ENCODE measurements around the gene ACADS. TPM values are rescaled to one million over a fixed set of nuclear protein-coding genes. Genes with fewer than 3 reads are reported as not detected.

ACADS gene
- total RNA-seq, 1 experiment from 2014 or later, result 11.0 TPM

- Mint-ChIP-seq H3K27ac (no peak overlapping the region), H3K36me3 (peaks cover 1% of the 10 kb centered on the region), H3K4me3 (no peak overlapping the region), H3K9me3 (peaks cover 1% of the 10 kb centered on the region; the same call in 1 of the 2 replicates), H3K4me1 (no peaks in the 10 kb centered on the region), H3K27me3 (ENCODE audit: low read depth) (no peaks in the 10 kb centered on the region)
- POLR2A ChIA-PET, result no interaction called here
- DNase-seq (ENCODE audit: low spot score) (no peak), ATAC-seq (no peak)
- CTCF ChIA-PET, result interaction anchor here (0.6 to 2.9 kb wide), 7 partner anchors 11 to 266 kb away, joined by 3 to 32 read pairs (median 3); no protein-coding TSS in a partner anchor
- no peak for TF ChIP-seq E2F5 (CRISPR knock-in tag; IDR thresholded peaks at IDR 0.05)
- TF ChIP-seq MXD4 (CRISPR knock-in tag; IDR thresholded peaks at IDR 0.05; ENCODE audit: borderline replicate concordance), result no peak
- no peak for TF ChIP-seq EMX1 (CRISPR knock-in tag; IDR thresholded peaks at IDR 0.05)
- TF ChIP-seq JUN (CRISPR knock-in tag; IDR thresholded peaks at IDR 0.05), result no peak
- no peak for TF ChIP-seq ETV6 (CRISPR knock-in tag; IDR thresholded peaks at IDR 0.05)
- no peak for TF ChIP-seq ZNF416 (CRISPR knock-in tag; IDR thresholded peaks at IDR 0.05)
- no peak for TF ChIP-seq ELF4 (CRISPR knock-in tag; IDR thresholded peaks at IDR 0.05; ENCODE audit: low read depth)
- TF ChIP-seq, protein P1, sequence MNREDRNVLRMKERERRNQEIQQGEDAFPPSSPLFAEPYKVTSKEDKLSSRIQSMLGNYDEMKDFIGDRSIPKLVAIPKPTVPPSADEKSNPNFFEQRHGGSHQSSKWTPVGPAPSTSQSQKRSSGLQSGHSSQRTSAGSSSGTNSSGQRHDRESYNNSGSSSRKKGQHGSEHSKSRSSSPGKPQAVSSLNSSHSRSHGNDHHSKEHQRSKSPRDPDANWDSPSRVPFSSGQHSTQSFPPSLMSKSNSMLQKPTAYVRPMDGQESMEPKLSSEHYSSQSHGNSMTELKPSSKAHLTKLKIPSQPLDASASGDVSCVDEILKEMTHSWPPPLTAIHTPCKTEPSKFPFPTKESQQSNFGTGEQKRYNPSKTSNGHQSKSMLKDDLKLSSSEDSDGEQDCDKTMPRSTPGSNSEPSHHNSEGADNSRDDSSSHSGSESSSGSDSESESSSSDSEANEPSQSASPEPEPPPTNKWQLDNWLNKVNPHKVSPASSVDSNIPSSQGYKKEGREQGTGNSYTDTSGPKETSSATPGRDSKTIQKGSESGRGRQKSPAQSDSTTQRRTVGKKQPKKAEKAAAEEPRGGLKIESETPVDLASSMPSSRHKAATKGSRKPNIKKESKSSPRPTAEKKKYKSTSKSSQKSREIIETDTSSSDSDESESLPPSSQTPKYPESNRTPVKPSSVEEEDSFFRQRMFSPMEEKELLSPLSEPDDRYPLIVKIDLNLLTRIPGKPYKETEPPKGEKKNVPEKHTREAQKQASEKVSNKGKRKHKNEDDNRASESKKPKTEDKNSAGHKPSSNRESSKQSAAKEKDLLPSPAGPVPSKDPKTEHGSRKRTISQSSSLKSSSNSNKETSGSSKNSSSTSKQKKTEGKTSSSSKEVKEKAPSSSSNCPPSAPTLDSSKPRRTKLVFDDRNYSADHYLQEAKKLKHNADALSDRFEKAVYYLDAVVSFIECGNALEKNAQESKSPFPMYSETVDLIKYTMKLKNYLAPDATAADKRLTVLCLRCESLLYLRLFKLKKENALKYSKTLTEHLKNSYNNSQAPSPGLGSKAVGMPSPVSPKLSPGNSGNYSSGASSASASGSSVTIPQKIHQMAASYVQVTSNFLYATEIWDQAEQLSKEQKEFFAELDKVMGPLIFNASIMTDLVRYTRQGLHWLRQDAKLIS (CRISPR knock-in tag; IDR thresholded peaks at IDR 0.05; ENCODE audit: borderline replicate concordance), result no peak
- TF ChIP-seq RORB (CRISPR knock-in tag; IDR thresholded peaks at IDR 0.05), result no peak
- TF ChIP-seq, protein P2, sequence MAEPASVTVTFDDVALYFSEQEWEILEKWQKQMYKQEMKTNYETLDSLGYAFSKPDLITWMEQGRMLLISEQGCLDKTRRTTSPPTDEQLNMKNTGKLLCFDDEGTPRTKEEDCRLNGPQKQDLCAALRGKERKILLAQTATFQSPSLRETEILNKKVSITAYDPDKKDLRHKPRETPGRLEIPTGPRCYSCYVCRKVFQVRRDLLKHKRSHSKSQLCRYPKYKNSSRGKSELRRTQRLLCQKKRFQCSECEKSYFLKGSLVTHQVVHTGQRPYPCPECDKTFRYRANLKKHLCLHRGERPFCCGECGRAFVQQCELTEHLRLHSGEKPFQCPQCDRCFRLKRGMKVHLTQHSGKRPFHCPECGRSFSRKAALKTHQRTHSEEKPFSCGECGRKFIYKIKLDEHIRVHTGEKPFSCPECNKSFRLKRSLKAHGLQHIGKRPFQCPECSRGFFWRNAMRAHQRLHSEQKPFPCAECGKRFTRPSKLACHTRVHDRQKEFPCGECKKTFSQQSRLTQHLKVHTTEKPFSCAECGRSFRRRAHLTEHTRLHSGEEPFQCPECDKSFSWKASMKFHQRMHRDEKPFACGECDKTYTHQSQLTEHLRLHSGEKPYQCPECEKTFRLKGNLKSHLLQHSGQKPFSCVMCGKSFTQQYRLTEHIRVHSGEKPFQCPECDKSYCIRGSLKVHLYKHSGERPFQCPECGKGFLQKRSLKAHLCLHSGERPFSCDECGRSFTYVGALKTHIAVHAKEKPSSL (CRISPR knock-in tag; conservative IDR thresholded peaks at IDR 0.05), result no peak
- TF ChIP-seq FOXK1 (CRISPR knock-in tag; IDR thresholded peaks at IDR 0.05), result no peak
- TF ChIP-seq, protein P3, sequence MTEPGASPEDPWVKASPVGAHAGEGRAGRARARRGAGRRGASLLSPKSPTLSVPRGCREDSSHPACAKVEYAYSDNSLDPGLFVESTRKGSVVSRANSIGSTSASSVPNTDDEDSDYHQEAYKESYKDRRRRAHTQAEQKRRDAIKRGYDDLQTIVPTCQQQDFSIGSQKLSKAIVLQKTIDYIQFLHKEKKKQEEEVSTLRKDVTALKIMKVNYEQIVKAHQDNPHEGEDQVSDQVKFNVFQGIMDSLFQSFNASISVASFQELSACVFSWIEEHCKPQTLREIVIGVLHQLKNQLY (CRISPR knock-in tag; IDR thresholded peaks at IDR 0.05), result no peak
- no peak for TF ChIP-seq ZNF423 (CRISPR knock-in tag; IDR thresholded peaks at IDR 0.05)
- TF ChIP-seq, protein P4, sequence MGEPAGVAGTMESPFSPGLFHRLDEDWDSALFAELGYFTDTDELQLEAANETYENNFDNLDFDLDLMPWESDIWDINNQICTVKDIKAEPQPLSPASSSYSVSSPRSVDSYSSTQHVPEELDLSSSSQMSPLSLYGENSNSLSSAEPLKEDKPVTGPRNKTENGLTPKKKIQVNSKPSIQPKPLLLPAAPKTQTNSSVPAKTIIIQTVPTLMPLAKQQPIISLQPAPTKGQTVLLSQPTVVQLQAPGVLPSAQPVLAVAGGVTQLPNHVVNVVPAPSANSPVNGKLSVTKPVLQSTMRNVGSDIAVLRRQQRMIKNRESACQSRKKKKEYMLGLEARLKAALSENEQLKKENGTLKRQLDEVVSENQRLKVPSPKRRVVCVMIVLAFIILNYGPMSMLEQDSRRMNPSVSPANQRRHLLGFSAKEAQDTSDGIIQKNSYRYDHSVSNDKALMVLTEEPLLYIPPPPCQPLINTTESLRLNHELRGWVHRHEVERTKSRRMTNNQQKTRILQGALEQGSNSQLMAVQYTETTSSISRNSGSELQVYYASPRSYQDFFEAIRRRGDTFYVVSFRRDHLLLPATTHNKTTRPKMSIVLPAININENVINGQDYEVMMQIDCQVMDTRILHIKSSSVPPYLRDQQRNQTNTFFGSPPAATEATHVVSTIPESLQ (CRISPR knock-in tag; IDR thresholded peaks at IDR 0.05), result no peak
- TF ChIP-seq, protein P5, sequence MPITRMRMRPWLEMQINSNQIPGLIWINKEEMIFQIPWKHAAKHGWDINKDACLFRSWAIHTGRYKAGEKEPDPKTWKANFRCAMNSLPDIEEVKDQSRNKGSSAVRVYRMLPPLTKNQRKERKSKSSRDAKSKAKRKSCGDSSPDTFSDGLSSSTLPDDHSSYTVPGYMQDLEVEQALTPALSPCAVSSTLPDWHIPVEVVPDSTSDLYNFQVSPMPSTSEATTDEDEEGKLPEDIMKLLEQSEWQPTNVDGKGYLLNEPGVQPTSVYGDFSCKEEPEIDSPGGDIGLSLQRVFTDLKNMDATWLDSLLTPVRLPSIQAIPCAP (CRISPR knock-in tag; IDR thresholded peaks at IDR 0.05), result no peak
- no peak for TF ChIP-seq ZNF512 (CRISPR knock-in tag; IDR thresholded peaks at IDR 0.05; ENCODE audit: borderline replicate concordance)
- TF ChIP-seq, protein P6, sequence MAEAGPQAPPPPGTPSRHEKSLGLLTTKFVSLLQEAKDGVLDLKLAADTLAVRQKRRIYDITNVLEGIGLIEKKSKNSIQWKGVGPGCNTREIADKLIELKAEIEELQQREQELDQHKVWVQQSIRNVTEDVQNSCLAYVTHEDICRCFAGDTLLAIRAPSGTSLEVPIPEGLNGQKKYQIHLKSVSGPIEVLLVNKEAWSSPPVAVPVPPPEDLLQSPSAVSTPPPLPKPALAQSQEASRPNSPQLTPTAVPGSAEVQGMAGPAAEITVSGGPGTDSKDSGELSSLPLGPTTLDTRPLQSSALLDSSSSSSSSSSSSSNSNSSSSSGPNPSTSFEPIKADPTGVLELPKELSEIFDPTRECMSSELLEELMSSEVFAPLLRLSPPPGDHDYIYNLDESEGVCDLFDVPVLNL (CRISPR knock-in tag; IDR thresholded peaks at IDR 0.05; ENCODE audit: borderline replicate concordance, low read depth), result no peak
- TF ChIP-seq SMAD3 (CRISPR knock-in tag; IDR thresholded peaks at IDR 0.05; ENCODE audit: borderline replicate concordance), result no peak
- TF ChIP-seq ZNF263 (CRISPR knock-in tag; IDR thresholded peaks at IDR 0.05; ENCODE audit: low read depth), result no peak
- no peak for TF ChIP-seq ATF3 (CRISPR knock-in tag; conservative IDR thresholded peaks at IDR 0.05)
Measured at GRCh38 chr12:120739031-120739762, 13.6 kb downstream of the ACADS start.

All from WTC11 (cell line).